ENCODE measurements around the gene SLC25A39.
"Not testable (repeated sequence)": the region's sequence is repeated elsewhere in the genome, so short reads cannot be mapped to it uniquely, and the experiment has no call there.

The SLC25A39 gene

GRCh38 chr17:44333371-44333770, 8.7 kb upstream of the SLC25A39 start:
- DNase-seq, result no peak

DNA sequence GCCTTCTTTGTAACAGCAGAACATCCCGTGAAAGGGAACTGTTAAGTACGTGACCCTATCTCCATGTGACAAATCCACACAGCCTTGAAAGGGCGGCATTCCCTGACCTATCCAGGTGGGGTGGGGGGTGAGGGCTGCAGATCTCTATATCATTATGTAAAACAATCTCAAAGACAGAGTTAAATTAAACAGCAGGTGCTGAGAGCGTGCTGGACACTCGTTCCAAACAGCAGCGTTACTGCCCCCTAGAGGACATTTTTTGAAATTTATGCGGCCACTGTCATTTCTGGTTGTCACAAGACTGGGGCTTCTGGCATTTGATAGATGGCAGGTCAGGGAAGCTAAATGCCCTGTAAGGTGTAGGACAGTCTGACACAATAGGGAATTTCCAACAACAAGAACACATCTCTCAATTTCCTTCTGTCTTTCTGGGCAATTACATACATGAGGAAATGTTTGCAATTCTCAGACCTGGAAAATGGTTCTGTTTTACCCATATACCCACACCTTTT, 6.7 kb upstream of the SLC25A39 start:
- no peak for DNase-seq

DNA sequence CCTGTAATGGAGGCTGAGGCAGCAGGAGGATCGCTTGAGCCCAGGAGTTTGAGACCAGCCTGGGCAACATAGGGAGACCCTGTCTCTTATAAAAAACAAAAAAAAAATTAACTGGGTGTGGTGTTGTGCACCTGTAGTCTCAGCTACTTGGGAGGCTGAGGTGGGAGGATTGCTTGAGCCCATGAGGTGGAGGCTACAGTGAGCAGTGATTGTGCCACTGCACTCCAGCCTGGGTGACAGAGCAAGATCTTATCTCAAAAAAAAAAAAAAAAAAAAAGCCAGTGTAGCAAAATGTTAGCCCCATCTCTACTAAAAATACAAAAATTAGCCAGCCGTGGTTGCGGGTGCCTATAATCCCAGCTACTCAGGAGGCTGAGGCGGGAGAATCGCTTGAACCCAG, 5.6 kb upstream of the SLC25A39 start:
- DNase-seq, result not testable (repeated sequence)

DNA sequence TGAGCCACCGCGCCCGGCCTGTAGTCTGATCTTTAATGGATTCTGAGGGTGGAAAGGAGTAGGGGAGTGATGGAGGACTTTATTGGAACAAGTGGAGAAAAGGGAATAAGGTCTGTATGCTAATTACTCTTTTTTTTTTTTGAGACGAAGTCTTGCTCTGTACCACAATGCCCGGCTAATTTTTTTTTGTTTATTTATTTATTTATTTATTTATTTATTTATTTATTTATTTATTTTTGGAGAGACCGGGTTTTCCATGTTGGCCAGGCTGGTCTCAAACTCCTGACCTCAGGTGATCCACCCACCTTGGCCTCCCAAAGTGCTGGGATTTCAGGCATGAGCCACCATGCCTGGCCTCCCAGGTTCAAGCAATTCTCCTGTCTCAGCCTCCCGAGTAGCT, 4.9 kb upstream of the SLC25A39 start:
- DNase-seq, result not testable (repeated sequence)

DNA sequence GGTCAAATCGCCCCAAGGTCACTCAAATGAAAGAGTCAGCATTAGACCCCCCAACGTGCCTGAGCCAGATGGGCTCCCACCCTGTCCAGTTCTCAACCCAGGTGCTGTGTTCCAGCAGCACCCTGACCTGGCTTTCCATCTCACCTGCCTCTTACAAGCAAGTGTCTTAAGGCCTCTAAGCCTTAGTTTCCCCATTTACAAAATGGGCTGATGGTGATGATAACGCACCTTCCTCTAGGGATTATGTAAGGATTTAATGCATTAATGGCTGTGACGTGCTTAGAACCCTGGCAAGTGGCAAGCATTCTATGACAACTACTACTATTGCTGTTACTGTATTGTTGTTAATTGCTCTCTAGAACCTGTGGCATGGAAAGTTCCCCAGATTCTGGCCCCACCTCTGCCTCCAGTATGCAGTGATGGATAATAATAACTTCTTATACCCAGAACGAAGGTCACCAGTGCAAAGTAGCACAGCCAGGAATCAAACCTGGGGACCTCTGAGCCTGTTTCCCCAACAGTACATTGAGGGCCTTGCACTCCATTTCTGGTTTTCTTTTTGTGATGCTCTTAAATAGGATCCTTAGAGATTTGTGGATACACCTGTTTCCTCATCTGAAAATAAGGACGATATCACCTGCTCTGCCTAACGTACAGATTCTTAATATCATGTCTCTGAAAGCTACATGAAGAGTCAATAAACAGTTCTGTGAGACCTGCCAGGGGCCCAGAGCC, 3.3 kb upstream of the SLC25A39 start:
- DNase-seq, result no peak

DNA sequence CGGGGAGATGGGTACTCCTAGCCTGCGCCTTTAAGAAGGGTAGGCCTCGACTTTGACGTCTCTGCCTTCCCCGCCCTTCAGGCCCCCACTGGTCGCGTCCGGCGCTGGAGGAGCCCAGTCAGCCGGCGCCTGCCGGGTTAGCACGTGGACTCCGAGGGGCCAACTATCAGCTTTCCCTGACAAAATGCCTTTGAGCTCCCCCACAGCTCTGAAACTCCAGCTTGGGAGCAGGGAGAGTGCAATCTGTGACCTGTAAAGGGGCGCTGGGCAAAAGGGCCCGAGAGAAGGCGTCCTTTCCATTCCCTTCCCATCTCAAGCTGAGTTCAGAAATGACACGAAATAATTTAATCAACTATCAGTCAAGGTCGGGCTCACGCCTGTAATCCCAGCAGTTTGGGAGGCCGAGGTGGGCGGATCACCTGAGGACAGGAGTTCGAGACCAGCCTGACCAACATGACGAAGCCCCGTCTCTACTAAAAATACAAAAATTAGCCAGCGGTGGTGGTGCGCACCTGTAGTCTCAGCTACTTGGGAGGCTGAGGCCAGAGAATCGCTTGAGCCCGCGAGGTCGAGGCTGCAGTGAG, 2.3 kb upstream of the SLC25A39 start:
- DNase-seq, result peak; percentile 97

GRCh38 chr17:44324092-44324570, 492 bp downstream of the SLC25A39 start:
- no peak for DNase-seq

- DNase-seq, result no peak
Measured at GRCh38 chr17:44323359-44324091, 1.1 kb downstream of the SLC25A39 start.

DNA sequence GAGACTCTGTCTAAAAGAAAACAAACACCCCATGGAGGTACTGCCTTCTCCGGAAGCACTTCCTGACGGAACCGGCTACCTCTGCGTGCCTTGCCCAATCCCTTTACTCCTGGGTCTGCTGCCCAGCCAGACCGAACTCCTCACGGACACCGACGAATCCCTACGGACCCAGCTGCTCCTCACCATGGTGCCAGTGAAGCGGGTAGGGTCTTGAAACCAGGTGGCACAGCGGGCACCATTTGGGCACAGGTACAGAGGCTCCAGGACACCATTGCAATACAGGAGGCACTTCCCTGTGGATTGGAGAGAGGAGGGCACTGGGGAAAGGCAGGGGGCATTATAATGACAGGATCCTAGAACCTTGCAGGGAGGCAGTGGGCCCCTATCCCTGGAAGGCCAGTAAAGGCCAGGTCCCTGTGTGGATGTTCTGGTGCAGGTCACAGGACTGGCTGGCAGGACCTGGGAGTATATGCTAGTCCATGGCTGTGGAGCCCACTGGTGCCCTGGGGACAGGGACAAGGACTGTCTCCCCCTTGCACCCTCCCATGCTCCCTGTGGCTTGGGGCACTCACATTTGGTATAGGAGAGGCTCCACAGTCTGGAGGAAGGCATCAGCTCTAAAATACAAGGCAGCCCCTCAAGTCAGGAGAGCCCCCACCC, 2.3 kb downstream of the SLC25A39 start:
- no peak for DNase-seq

- DNase-seq, result no peak
Measured at GRCh38 chr17:44321246-44322120, 3.1 kb downstream of the SLC25A39 start.

DNA sequence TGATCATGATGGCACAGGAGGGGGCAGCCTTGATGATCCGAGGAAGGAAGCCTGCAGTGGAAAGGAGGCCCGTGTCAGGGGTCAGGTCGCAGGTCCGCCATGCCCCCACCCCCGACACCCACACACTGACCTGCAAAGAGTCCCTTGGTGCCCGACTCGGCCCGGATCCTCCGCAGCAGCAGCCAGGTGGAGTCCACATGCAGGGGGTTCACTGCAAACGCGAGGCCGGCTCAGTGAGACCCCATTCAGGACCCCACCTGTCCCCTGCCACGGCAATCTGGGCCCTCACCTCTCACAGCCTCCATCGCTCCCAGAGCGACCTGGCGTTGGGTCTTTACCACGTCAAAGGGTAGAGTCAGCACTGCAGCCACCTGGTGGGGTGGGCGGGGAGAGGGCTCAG, 4.6 kb downstream of the SLC25A39 start:
- no peak for DNase-seq

- DNase-seq, result no peak
Measured at GRCh38 chr17:44318077-44318892, 6.3 kb downstream of the SLC25A39 start.

GRCh38 chr17:44317545-44317944, 7.1 kb downstream of the SLC25A39 start:
- no peak for DNase-seq

DNA sequence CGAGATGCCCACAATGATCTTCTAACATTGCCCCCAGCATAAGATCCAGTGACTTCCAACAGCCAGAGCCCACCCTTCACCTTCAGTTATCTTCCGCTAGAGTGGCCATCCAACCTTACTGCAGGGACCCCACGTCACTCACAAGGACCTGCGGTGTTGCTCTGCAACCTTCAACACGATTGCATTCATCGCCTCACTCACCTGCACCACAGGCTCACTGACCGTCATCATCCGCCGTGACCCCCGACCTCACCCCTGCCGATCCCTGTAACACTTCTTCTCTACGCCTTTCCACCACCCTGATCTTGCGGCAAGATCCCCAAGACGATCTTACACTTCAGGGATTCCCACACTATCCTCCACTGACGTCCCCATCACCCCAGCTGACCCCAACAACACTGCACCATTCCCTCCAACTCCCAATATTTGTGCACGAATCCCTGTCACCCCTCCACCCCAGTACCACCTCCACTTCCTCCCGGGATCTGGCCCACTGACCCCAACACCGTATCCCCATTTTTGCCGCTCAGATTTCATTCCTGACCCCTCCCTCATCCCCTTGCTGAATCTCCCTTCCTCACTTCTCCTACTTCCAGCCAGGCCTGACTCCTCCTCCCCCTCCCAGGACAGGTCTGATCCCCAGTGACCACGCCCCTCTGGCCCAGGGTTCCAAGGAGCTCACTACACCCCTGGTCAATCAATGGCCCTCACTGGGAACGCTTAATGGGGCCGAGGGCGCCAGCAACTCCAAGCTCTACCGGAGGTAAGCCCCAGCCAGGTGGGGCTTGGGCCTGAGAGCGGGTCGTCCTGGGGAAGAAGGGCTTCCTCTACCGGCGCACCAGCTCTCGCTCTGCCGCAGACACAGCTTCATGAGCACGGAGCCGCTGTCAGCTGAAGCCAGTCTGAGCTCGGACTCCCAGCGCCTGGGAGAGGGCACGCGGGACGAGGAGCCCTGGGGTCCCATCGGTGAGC, 8.6 kb downstream of the SLC25A39 start:
- DNase-seq, result no peak

GRCh38 chr17:44314869-44315661, 9.6 kb downstream of the SLC25A39 start:
- DNase-seq, result no peak

DNA sequence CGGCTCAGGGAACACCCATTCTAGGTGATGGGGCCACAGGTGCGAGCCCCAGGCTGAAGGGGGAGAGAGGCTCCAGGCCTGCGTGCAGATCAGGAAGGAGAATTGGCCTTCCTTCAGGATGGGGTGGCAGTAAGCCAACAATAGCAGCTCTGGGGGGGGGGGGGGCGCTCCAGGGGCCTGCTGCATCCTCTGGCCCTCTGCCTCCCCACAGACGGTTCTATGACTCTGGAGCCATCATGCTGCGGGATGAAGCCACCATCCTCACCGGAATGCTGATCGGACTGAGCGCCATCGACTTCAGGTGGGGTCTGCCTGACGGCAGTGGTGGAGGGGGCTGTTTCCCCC, 10.1 kb downstream of the SLC25A39 start:
- no peak for DNase-seq

DNA sequence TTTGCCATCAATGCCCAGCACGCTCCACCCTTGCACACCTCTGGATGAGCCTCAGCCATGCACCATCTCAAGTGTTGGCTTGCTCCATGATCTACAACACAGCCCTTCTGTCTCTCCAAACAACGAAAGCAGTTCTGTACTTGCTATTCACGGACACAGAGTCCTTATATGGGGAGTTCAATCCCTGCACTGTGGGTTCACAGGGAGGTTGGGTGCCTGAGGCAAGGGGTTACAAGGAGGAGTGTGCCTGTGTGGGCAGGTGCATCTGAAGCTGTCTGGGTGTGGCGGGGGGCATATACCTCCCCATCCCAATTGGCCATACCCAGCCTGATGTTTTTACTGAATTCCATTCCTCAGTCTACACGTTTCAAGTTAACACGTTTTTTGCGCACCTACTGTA, 10.6 kb downstream of the SLC25A39 start:
- DNase-seq, result no peak

GRCh38 chr17:44312396-44313104, 12.1 kb downstream of the SLC25A39 start:
- no peak for DNase-seq

All from left hindlimb (tissue), 1 donor.